Activated effector memory CD4-positive, alpha-beta T cell treated with anti-CD3 and anti-CD28 coated beads, Interleukin-2, amount 50 U/mL, for 16 hours (primary cell): ENCODE measurements around the gene DRC3.
A peak's percentile ranks its signal among the peaks of the same experiment; 100 is the strongest.

ENCODE experiments used
- DNase-seq: peaks from one replicate; pipeline ENCODE4 v3.0.0-alpha.2; 2020

Gene DRC3

GRCh38 chr17:18027280-18027679 lies 54.6 kb downstream of the DRC3 start:
- no peak for DNase-seq

GRCh38 chr17:18028114-18028951 lies 55.7 kb downstream of the DRC3 start:
- DNase-seq = no peak

DNA sequence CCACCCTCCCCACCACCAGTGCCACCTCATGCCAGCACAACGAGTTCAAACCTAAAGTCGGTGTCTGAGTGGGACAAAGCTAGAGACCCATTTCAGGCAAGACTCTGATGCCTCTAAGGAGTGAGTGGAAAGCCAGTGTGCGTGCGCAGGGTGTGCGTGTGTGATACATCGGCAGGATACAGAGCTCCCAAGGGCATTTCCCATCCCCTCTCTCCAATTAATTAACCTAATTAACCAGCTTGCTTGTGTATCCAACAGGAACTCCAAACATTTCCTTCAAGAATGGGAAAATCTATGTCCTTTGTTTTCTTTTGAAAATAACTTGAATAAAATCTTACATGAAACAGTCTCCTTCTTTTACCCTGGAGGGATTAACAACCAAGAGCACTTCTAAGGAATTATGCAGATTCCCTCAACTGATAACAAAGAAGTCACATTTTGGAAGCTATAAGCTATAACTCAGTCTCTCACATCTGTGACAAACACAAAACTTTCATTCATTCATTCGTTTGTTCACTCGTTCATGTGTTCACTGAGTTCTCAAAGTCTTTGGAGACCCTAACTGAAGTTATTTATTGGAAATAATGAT lies 56.4 kb downstream of the DRC3 start:
- DNase-seq = no peak

DNA sequence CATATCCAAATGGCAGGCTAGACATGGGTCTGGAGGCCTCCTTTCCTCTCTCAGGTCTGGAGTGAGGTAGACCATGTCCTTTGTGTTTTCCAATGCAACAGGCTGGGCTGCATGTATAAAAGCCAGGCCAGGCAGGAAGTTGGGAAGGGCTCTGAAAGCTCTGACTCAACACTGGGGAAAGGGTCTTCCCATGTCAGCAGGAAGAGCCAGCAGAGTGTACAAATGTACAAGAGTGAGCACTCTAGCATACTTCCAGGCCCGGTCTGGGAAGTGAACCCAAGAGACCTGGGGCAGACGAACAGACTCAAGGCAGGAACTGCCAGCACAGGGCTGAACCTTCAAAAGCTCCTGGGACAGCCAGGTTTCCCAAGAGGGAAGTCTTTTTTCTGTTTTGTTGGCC lies 59.3 kb downstream of the DRC3 start:
- DNase-seq = no peak

GRCh38 chr17:18033442-18034099 lies 60.9 kb downstream of the DRC3 start:
- peak; percentile 72 for DNase-seq

- no peak for DNase-seq
Measured at GRCh38 chr17:18035704-18036103, 63.0 kb downstream of the DRC3 start.

GRCh38 chr17:18037486-18037885 lies 64.8 kb downstream of the DRC3 start:
- DNase-seq = no peak

DNA sequence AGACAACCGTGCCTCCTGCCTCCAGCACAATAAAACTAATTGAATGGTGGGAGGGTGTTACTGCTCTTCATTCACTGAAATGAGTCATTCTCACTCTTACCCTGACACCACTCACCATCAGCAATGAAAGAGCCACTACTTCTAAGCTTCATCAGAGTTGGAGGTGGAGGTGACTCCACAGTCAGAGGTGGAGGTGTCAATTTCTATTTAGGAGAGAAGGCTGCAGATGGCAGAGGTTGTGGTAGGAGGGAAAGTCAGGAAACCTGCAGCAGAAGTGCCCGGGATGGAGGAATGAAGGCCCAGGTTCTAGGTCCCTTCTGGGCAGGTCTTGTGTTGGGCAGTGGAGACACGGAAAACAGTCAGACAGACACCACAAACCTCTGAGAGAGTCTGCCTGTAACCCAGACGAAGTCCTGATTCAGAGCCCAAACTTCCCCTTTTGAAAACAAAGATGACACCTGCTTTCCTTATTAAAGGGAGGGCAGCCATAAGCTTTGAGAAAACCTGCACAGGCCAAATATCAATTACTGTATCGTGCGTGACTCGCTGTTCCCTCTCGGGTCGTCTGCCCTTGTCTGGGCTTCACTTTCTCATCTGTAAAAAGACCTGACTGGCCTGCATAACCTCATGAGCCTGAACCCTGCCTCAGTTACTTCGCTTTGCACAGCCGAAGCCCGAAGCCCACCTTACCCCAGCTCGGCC lies 65.6 kb downstream of the DRC3 start:
- peak; percentile 64 for DNase-seq

DNA sequence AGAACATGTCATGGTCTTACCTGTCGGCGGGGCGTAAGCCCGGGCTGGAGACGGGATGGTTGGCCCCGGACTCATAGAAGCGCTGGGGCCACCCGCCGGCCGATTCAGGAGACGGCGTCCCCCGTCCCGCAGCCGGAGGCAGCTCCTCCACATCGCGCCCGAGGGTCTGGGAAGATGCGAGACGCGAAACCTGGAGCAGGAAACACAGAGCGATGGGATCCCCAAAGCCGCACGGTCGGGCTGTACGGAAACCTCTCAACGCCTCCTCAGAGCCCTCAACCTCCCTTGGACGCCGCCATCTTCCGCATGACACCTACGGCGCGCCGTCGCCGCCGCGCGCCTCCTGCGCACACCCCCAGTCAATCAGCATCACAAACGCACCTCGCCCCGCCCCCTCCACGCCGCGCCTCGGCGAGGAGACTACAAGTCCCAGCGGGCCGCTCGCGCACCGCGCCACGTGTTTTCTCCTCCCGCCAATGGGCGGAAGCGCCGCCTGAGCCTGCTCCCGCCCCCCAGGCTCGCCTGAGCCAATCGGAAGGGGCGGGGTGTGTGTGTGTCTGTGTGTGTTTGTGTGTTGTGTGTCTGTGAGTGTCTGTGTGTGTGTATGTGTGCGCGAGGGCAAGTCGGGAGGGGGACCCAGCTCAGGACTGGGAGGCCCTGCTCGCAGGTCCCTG lies 66.3 kb downstream of the DRC3 start, which contains the start of the genes ATPAF2 and GID4:
ATPAF2 (minus strand) TSS at position 308 of the 674 bp plus-strand sequence; CDS start at position 153, 155 bp downstream.
GID4 (plus strand) TSS at position 548 of the 674 bp plus-strand sequence; CDS start at position 605, 57 bp downstream.
- peak; percentile 100 for DNase-seq

DNA sequence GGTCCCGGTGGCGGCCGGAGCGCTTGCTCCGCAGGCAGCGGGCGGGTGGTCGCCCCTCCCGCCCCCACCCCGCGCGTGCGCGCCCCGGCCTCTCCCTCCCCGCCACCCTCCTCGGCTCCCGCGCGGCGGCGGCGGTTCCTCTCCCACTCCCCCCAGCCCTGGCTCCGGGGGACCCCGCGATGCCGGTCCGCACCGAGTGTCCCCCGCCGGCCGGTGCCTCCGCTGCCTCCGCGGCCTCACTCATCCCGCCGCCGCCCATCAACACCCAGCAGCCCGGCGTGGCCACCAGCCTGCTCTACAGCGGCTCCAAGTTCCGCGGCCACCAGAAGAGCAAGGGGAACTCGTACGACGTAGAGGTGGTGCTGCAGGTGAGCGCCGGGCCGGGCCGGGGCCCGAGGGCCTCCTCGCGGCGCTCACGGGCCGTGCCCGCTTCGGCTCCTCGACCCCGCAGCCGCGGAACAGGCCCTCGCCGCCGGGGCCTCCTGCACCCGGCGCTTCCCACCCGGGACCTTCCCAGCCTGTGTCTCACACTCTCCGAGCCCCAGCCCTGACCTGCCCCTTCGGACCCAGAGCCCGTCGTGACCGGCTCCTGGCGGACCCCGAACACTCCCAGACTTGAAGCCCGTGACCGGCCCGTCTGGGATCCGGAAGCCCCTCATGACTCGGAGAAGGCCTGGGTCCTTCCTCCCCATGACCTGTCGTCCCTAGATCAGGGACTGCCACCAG lies 67.0 kb downstream of the DRC3 start:
- DNase-seq = no peak

DNA sequence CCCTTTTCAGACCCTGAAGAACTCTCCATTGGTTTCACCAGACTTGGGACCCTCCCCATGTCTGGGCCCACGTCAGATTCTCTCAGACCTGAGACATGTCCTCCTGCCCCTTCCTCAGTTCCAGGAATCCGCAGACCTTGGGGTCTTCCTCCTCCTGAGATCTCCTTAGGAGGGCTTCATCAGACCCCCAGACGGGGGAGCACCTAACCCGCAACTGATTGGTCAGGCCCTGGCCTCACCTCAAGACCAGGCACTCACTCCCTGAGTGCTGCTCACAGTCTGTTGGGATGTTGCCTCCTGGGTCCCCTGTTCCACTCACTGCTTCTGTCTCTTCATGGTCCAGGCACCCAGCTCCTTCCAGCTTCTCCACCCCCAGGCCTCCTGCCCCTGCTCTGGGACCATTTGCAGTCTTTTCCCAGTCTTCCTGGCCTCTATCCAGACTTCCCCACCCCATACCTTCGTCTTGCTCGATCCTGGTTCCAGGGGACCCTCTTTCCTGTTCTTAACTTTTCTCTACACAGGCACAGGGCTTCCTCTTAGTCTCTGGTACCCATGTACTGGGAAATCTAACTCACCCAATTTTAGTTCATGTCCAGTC lies 67.7 kb downstream of the DRC3 start:
- no peak for DNase-seq

- DNase-seq = no peak
Measured at GRCh38 chr17:18041776-18042175, 69.1 kb downstream of the DRC3 start.

GRCh38 chr17:18042983-18043382 lies 70.3 kb downstream of the DRC3 start:
- no peak for DNase-seq

- DNase-seq = no peak
Measured at GRCh38 chr17:18043491-18043890, 70.8 kb downstream of the DRC3 start.

DNA sequence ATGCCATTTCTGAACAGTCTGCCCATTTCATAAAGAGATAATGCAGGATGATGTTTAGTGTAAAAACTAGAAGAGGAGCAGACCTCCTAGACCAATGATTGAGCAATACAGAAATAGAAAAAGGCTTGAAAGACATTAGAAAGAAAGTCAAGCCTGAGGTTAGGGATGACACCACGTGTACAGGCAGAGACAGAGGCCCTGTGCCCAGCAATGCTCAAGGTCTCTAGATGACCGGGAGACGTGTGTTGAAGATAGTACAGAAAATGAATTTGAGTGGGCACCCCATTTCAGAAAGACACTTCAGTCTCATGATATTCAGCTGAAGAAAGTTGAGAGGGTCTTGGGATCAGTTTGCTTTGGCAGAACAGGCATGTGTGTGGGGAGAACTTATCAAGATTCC lies 71.9 kb downstream of the DRC3 start:
- no peak for DNase-seq

- DNase-seq = no peak
Measured at GRCh38 chr17:18045691-18046350, 73.2 kb downstream of the DRC3 start.

- no peak for DNase-seq
Measured at GRCh38 chr17:18055597-18055996, 82.9 kb downstream of the DRC3 start.

GRCh38 chr17:18056214-18056613 lies 83.6 kb downstream of the DRC3 start:
- DNase-seq = no peak

GRCh38 chr17:18059283-18059682 lies 86.6 kb downstream of the DRC3 start:
- DNase-seq = no peak

- DNase-seq = no peak
Measured at GRCh38 chr17:18064053-18064452, 91.4 kb downstream of the DRC3 start.

DNA sequence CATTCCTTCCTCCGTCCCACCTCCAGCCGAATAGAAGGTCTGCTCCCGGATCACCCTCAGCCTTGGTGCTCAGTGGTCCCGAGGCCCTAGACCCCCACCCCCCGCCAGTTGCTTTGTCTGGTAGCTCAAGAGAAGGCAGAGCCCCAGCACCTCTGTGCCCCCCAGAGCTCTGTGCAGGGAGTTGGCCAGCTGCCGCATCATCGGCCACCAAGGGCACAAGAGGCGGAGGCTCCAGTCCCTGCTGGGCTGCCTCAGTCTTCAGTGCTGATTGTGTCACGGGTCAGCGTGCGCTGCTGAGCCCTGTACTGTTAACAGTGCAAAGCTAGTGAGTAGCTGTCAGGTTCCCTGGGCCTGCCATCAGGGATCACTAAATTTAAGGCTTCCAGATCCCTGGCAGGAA lies 92.9 kb downstream of the DRC3 start:
- no peak for DNase-seq
